Measurements from ENCODE around the gene ABCC1.

DNA sequence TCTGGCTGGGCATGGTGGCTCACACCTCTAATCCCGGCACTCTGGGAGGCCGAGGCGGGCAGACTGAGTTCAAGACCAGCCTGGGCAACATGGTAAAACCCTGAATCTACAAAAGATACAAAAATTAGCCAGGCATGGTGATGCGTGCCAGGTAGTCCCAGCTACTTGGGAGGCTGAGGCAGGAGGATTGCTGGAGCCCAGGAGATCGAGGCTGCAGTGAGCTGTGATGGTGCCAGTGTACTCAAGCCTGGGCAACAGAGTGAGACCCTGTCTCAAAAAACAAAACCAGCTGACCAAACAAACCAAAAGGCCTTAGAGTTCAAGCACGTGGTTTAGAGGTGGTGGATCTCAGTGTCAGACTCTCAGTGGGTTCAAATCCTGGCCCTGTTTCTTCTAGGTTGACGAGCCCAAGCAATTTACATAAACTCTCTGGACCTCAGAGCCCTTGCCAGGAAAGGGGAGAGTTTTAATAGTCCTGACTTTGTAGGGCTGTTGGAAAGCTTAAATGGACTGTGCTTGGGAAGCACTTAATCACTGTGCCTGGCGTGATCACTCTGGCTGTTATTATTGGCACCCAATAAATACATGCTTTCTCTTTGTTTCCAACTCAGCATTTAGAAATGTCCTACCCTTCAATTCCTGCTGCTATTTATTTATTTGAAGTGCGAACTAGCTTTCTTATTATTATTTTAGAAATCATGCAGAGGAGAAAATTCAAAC lies 44.7 kb downstream of the ABCC1 start:
- TF ChIP-seq, protein P1, sequence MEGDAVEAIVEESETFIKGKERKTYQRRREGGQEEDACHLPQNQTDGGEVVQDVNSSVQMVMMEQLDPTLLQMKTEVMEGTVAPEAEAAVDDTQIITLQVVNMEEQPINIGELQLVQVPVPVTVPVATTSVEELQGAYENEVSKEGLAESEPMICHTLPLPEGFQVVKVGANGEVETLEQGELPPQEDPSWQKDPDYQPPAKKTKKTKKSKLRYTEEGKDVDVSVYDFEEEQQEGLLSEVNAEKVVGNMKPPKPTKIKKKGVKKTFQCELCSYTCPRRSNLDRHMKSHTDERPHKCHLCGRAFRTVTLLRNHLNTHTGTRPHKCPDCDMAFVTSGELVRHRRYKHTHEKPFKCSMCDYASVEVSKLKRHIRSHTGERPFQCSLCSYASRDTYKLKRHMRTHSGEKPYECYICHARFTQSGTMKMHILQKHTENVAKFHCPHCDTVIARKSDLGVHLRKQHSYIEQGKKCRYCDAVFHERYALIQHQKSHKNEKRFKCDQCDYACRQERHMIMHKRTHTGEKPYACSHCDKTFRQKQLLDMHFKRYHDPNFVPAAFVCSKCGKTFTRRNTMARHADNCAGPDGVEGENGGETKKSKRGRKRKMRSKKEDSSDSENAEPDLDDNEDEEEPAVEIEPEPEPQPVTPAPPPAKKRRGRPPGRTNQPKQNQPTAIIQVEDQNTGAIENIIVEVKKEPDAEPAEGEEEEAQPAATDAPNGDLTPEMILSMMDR (IDR thresholded peaks at IDR 0.05), result no peak
- TF ChIP-seq POLR2A (IDR thresholded peaks at IDR 0.05), result no peak
